Activated B cell treated with CpG ODN at 0.5 μM for 24 hours (primary cell): ENCODE results near the gene ALOX12. TPM values are rescaled to one million over a fixed set of nuclear protein-coding genes. Genes with fewer than 3 reads are reported as not detected.

Experiments used
- ATAC-seq: fragments of 200-7000 bp; cut with Tn5 transposase; one replicate; pipeline ENCODE4 v1.10.0; 2021; ENCODE audit warnings: low read depth, mild to moderate bottlenecking, moderate library complexity
- CTCF ChIA-PET: fragments of 350-600 bp; sonication (Branson Sonifier 250); formaldehyde crosslinking; loops from one replicate; lab custom pipeline; 2021; ENCODE audit warnings: antibody characterized with exemption; lab: Charles Lee
- POLR2A ChIA-PET: fragments of 350-600 bp; sonication (Branson Sonifier 250); formaldehyde crosslinking; loops from one replicate; lab custom pipeline; 2021; ENCODE audit warnings: antibody characterized with exemption; lab: Charles Lee
- DNase-seq: peaks from one replicate; pipeline ENCODE4 v3.0.0; 2022
- H3K27ac Mint-ChIP-seq: one replicate; pipeline ENCODE4 v1.8.0; 2020; ENCODE audit warnings: mixed read lengths
- H3K27me3 Mint-ChIP-seq: one replicate; pipeline ENCODE4 v1.8.0; 2021; ENCODE audit warnings: mixed read lengths
- H3K36me3 Mint-ChIP-seq: one replicate; pipeline ENCODE4 v1.8.0; 2021; ENCODE audit warnings: low read depth, mixed read lengths
- H3K4me1 Mint-ChIP-seq: one replicate; pipeline ENCODE4 v1.8.0; 2021; ENCODE audit warnings: mixed read lengths
- H3K4me3 Mint-ChIP-seq: one replicate; pipeline ENCODE4 v1.8.0; 2020; ENCODE audit warnings: mild to moderate bottlenecking, mixed read lengths
- H3K9me3 Mint-ChIP-seq: one replicate; pipeline ENCODE4 v1.8.0; 2020; ENCODE audit warnings: mixed read lengths
- intact Hi-C: fragments of 100-400 bp; cut with micrococcal nuclease; formaldehyde crosslinking; loops from one replicate; pipeline ENCODE4 v1.15.1; 2024
- total RNA-seq: library from RNA; stranded (reverse); gene quantifications from 2 replicates; pipeline ENCODE4 v1.2.3, GENCODE V29; 2022
- TF ChIP-seq, protein P1 (sequence below): fragments of 200-600 bp; IDR thresholded peaks from one replicate; pipeline ENCODE4 v1.8.0; 2022; ENCODE audit warnings: antibody characterized with exemption, mild to moderate bottlenecking

ALOX12 gene
- total RNA-seq, 1 donor from 2014 or later: not detected

DNA sequence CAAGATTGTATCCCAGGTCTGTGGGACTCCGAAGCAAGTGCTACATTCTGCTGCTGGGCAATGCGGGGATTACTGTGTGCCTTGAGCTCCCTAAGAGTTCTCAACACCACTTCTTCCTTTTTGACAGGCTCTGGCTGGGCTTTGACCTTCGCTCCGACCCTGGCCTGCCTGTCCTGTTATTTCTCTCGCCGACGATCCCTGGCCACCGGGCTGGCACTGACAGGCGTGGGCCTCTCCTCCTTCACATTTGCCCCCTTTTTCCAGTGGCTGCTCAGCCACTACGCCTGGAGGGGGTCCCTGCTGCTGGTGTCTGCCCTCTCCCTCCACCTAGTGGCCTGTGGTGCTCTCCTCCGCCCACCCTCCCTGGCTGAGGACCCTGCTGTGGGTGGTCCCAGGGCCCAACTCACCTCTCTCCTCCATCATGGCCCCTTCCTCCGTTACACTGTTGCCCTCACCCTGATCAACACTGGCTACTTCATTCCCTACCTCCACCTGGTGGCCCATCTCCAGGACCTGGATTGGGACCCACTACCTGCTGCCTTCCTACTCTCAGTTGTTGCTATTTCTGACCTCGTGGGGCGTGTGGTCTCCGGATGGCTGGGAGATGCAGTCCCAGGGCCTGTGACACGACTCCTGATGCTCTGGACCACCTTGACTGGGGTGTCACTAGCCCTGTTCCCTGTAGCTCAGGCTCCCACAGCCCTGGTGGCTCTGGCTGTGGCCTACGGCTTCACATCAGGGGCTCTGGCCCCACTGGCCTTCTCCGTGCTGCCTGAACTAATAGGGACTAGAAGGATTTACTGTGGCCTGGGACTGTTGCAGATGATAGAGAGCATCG lies 42.4 kb downstream of the ALOX12 start:
- intact Hi-C loops: no loop called here

DNA sequence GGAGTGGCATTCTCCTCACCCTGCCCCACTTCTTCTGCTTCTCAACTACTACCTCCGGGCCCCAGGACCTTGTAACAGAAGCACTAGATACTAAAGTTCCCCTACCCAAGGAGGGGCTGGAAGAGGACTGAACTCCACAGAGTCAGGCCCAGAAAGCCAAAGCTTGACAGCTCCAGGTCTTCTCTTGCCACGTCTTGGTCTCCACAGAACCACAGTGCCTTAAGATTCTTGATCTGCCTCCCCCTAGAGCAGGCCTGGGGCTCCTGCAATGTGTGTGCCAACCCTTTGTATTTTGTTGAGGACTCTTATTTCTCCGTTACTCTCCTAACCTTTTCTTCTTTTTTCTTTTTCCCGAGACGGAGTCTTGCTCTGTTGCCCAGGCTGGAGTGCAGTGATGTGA lies 44.0 kb downstream of the ALOX12 start:
- H3K27ac Mint-ChIP-seq: peak overlapping the region; percentile 46
- intact Hi-C loops: loop anchor here (10.0 kb wide), 1 partner anchor 545 kb away; the partner anchor contains the start of gene MPDU1
- no peaks in the 10 kb centered on the region for H3K27me3 Mint-ChIP-seq
- ChIA-PET CTCF (interaction anchor here (0.6 kb wide), 1 partner anchor 132 kb away, joined by 4 read pairs; no protein-coding TSS in a partner anchor), POLR2A (interaction anchor here (0.6 to 1.7 kb wide), 2 partner anchors 16 to 25 kb away, joined by 4 to 6 read pairs; no protein-coding TSS in a partner anchor)
- H3K4me3 Mint-ChIP-seq: no peak overlapping the region
- DNase-seq (no peak), ATAC-seq (no peak)
- TF ChIP-seq, protein P1, sequence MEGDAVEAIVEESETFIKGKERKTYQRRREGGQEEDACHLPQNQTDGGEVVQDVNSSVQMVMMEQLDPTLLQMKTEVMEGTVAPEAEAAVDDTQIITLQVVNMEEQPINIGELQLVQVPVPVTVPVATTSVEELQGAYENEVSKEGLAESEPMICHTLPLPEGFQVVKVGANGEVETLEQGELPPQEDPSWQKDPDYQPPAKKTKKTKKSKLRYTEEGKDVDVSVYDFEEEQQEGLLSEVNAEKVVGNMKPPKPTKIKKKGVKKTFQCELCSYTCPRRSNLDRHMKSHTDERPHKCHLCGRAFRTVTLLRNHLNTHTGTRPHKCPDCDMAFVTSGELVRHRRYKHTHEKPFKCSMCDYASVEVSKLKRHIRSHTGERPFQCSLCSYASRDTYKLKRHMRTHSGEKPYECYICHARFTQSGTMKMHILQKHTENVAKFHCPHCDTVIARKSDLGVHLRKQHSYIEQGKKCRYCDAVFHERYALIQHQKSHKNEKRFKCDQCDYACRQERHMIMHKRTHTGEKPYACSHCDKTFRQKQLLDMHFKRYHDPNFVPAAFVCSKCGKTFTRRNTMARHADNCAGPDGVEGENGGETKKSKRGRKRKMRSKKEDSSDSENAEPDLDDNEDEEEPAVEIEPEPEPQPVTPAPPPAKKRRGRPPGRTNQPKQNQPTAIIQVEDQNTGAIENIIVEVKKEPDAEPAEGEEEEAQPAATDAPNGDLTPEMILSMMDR: no peak
- H3K4me1 Mint-ChIP-seq: peaks cover 57% of the 10 kb centered on the region
- H3K9me3 Mint-ChIP-seq: no peaks in the 10 kb centered on the region
- H3K36me3 Mint-ChIP-seq: peaks cover 8% of the 10 kb centered on the region

More for the DNA sequence above, 42.4 kb downstream of the ALOX12 start:
- DNase-seq (no peak), ATAC-seq (no peak)
- POLR2A ChIA-PET: interaction anchor here (0.6 to 3.9 kb wide), 3 partner anchors 7 to 23 kb away, joined by 3 to 56 read pairs (median 5); partner anchors contain the start of gene SLC16A11
- H3K27ac Mint-ChIP-seq: no peak overlapping the region
- no peaks in the 10 kb centered on the region for H3K27me3 Mint-ChIP-seq
- peaks cover 8% of the 10 kb centered on the region for H3K36me3 Mint-ChIP-seq
- CTCF ChIA-PET: no interaction called here
- TF ChIP-seq, protein P1: no peak
- H3K9me3 Mint-ChIP-seq: no peaks in the 10 kb centered on the region
- peak overlapping the region; percentile 46 for H3K4me3 Mint-ChIP-seq
- H3K4me1 Mint-ChIP-seq: peaks cover 58% of the 10 kb centered on the region

DNA sequence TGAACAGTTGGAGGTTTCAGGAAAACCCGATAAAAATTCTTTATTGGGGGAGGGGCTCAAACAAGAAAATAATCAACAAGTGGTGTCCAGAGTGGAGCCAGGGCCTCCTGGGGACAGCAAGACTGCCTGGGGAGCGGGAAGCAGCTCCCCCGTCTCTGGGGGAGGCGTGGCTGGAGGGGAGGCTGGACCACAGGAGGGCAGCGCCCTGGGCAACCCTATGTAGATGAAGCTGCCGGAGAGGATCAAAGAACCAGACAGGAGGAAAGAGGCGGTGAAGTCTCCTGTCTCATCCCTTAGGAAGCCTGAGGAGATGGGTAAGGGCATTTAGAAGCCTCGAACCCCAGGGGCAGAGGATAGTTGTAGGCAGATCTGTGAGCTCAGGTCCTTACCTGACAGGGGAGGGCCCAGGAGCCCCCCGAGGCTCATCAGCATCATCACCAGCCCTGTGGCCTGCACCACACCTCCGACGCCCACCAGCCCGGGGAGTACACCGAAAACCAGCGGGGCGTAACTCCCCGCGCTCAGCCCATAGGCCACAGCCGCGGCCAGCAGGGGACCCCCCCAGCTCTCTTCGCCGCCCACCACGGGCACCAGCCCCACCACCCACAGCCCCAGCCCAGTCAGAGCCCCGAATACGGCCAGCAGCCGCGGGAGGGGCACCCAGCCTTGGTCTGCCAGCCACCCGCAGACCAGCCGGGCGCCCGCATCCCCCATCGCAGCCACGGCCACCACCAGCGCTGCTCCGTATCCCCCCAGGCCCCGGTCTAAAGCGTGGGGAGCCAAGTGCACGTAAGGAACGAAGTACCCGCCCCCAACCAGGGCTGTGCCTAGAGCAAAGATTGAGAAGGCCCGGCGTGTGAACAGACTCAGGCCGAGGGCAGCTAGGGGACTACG lies 46.0 kb downstream of the ALOX12 start:
- ATAC-seq: peak; percentile 16
- DNase-seq: peak; percentile 30
- Mint-ChIP-seq H3K27ac (peak overlapping the region; percentile 53), H3K27me3 (no peaks in the 10 kb centered on the region), H3K4me1 (peaks cover 53% of the 10 kb centered on the region), H3K9me3 (no peaks in the 10 kb centered on the region), H3K4me3 (peak overlapping the region; percentile 74), H3K36me3 (no peaks in the 10 kb centered on the region)
- intact Hi-C loops: loop anchor here (10.0 kb wide), 1 partner anchor 543 kb away; the partner anchor contains the start of gene MPDU1
- ChIA-PET POLR2A (interaction anchor here (0.6 to 1.9 kb wide), 9 partner anchors 10 to 645 kb away, joined by 3 to 13 read pairs (median 6); partner anchors contain the start of gene TP53), CTCF (interaction anchor here (1.0 to 1.3 kb wide), 3 partner anchors 10 to 131 kb away, joined by 3 read pairs; no protein-coding TSS in a partner anchor)
- TF ChIP-seq, protein P1: no peak

DNA sequence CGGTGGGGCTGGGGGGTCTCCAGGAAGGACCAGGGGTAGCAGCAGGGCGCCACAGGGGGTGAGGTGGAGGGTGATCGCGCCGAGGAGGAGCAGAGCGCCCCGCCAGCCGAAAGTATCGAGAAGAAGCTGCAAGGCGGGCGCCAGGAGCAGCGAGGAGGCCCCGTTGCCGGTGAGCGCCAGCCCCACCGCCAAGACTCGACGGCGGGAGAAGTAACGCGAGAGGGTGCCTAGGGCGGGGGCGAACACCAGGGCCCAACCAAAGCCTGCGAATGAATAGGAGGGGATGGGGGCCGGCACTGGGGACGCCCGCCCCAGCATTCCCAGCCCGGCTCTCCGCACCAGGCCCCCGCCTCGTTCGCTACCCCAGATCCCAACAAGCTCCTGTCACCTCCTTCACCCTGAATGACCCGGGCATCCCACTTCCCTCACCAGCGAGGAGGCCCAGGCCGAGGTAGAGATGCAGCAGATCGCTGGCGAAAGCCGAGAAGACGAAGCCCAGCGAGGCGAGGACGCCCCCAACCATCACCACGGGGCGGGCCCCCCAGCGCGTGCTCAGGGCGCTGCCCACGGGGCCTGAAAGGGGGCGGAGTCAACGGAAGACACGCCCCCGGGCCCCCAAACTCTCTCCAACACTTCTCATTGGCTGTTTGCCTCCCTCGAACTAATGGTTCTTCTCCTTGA lies 46.8 kb downstream of the ALOX12 start:
- DNase-seq (peak; percentile 38), ATAC-seq (peak; percentile 11)
- peak overlapping the region; percentile 74 for H3K4me3 Mint-ChIP-seq
- POLR2A ChIA-PET: interaction anchor here (0.7 to 1.9 kb wide), 8 partner anchors 11 to 644 kb away, joined by 4 to 10 read pairs (median 6); partner anchors contain the start of gene TP53
- CTCF ChIA-PET: interaction anchor here (1.3 kb wide), 1 partner anchor 21 kb away, joined by 3 read pairs; no protein-coding TSS in a partner anchor
- H3K9me3 Mint-ChIP-seq: no peaks in the 10 kb centered on the region
- H3K36me3 Mint-ChIP-seq: no peaks in the 10 kb centered on the region
- TF ChIP-seq, protein P1: no peak
- intact Hi-C loops: loop anchor here (1.0 to 10.0 kb wide), 2 partner anchors 7 to 542 kb away; partner anchors contain the start of gene MPDU1
- H3K27me3 Mint-ChIP-seq: no peaks in the 10 kb centered on the region
- peaks cover 59% of the 10 kb centered on the region for H3K4me1 Mint-ChIP-seq
- peak overlapping the region; percentile 53 for H3K27ac Mint-ChIP-seq
